ENCODE data around the gene AGO4. TPM values are rescaled to one million over a fixed set of nuclear protein-coding genes. Genes with fewer than 3 reads are reported as not detected.

Gene AGO4
- total RNA-seq, 4 donors from 2014 or later, result 18.1 to 23.6 (median 18.7) TPM

DNA sequence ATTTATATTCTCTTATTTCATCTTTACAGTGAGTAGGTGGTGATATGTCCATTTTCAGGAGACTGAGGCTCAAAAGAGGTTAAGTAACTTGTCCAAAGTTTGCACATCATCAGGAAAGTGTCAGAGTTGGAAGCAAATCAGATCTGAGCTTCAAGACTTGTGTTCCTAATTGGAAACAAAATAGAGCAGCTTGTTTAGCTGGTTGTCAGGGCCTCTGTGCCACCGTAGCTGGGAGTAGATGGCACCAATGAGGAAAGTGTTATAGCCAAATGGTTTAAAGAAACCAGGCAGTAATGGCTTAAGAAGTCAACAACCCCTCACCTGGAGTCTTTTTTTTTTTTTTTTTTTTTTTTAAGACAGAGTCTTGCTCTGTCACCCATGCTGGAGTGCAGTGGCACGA, 94.9 kb downstream of the AGO4 start:
- TF ChIP-seq, protein P1, sequence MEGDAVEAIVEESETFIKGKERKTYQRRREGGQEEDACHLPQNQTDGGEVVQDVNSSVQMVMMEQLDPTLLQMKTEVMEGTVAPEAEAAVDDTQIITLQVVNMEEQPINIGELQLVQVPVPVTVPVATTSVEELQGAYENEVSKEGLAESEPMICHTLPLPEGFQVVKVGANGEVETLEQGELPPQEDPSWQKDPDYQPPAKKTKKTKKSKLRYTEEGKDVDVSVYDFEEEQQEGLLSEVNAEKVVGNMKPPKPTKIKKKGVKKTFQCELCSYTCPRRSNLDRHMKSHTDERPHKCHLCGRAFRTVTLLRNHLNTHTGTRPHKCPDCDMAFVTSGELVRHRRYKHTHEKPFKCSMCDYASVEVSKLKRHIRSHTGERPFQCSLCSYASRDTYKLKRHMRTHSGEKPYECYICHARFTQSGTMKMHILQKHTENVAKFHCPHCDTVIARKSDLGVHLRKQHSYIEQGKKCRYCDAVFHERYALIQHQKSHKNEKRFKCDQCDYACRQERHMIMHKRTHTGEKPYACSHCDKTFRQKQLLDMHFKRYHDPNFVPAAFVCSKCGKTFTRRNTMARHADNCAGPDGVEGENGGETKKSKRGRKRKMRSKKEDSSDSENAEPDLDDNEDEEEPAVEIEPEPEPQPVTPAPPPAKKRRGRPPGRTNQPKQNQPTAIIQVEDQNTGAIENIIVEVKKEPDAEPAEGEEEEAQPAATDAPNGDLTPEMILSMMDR (IDR thresholded peaks at IDR 0.05; ENCODE audit: low read depth), result no peak

Other genes starting within 250 kb of the AGO4 start
- gene TFAP2E, start 234.7 kb upstream of the AGO4 start, total RNA-seq, result 1 to 10 TPM in 1 of 4 donors, under 1 TPM in 2, not detected in 1; 0.22 to 1.5 (median 0.57) TPM
- 10 to 100 TPM; 26.9 to 42.7 (median 30.0) TPM for gene PSMB2, start 166.5 kb upstream of the AGO4 start, total RNA-seq
- gene C1orf216, start 89.1 kb upstream of the AGO4 start, total RNA-seq, result 10 to 100 TPM in 3 of 4 donors, 1 to 10 TPM in 1; 6.4 to 14.8 (median 12.5) TPM
- gene CLSPN, start 38.0 kb upstream of the AGO4 start, total RNA-seq, result 1 to 10 TPM in 1 of 4 donors, under 1 TPM in 3; 0.33 to 1.9 (median 0.50) TPM
- 10 to 100 TPM; 13.2 to 26.3 (median 20.1) TPM for gene AGO1, start 75.2 kb downstream of the AGO4 start, total RNA-seq
- 10 to 100 TPM; 22.2 to 29.7 (median 25.6) TPM for gene AGO3, start 123.1 kb downstream of the AGO4 start, total RNA-seq

Measured in subcutaneous adipose tissue (tissue), 4 donors.